A549 treated with Hydrocortisone at 1 μM for 4 hours (cell line): Measurements from ENCODE around the gene SNCB. TPM values are rescaled to one million over a fixed set of nuclear protein-coding genes. Genes with fewer than 3 reads are reported as not detected.

Experiments
- total RNA-seq: library from RNA; stranded (reverse); fragments of 200-300 nt; extraction: Qiagen RNA extraction; gene quantifications from 5 replicates; pipeline ENCODE4 v1.2.3, GENCODE V29; 2022

The SNCB gene
- 0.89 to 1.5 TPM (median 1.3 TPM) in 5 replicates for total RNA-seq

DNA sequence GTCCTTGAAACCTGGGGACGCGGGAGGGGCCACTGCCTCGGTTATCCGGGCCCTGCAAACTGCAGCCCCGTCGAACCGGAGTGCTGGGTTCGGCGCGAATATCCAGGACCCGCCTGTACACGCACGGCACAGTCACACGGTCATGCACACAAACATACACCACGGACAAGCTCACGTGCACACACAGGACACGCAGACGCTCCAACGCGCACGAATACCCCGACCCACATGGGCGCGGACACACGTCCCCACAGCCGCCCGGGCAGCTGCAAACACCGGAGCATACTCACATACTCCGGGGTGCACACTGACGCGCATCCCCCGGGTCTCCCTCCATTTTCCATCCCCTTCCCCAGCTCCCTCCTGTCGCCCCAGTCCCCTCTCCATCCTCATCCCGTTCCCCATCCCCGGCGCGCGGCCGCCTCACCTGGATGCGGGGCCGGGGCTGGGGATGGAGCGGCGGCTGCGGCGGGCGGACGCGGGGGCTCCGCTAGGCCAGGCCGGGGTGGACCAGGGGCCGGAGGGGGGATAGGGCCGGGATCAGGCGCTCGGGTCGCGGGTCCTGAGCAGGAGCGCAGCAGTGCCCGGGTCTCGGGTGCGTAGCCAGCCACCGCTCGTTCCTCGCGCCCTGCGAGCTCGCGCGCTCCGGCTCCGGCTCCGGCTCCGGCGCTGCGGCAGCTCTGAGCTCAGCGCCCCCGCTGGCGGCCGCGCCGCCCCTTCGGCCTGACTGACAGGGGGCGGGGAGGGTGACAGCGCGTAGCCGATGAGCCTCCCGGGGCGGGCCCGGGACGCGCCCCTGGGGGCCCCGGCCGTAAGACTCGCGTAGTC, at the start of gene SNCB, which contains the start of gene EIF4E1B:
Gene SNCB (minus strand): TSS at position 682 of the 828 bp plus-strand sequence. CDS start 880 bp downstream, outside the sequence.
Gene EIF4E1B (plus strand): TSS at position 823 of the 828 bp plus-strand sequence. CDS start 12,113 bp downstream, outside the sequence.

DNA sequence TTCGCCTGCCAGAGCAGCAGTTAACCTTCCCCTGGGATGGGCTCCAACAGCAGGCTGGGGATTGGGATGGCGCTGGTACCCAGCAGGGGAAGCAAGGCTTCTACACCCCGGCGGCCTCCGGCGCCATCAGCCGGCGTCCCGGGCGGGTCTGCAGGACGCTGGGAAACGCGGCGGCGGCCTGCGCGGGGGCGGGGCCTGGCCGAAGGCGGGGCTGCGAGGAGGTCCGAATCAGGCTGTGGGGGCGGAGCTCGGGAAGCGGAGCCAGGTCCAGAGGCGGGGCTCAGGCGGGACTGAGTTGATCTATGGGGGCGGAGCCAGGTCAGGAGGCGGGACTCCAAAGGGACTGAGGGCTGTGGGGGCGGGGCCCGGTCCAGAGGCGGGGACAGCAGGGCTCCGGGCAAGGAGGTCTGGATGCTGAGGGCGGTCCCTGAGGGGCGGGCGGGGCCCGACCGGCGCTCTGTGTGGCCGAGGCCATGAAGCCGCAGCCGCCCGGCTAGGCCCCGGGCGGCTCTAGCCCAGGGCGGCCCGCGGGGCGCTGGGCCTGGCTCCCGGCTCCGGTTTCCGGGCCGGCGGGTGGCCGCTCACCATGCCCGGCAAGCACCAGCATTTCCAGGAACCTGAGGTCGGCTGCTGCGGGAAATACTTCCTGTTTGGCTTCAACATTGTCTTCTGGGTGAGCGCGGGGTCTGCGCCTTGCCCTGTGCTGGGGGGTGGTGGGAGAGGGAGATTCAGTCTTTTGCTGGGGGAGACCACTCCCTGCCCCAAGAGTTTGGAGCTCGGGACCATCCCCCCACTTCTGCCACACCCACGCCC, 16.9 kb upstream of the SNCB start, which contains the start of gene TSPAN17:
Gene TSPAN17 (plus strand): TSS at position 455 of the 813 bp plus-strand sequence. CDS start 132 bp downstream, at position 587.

DNA sequence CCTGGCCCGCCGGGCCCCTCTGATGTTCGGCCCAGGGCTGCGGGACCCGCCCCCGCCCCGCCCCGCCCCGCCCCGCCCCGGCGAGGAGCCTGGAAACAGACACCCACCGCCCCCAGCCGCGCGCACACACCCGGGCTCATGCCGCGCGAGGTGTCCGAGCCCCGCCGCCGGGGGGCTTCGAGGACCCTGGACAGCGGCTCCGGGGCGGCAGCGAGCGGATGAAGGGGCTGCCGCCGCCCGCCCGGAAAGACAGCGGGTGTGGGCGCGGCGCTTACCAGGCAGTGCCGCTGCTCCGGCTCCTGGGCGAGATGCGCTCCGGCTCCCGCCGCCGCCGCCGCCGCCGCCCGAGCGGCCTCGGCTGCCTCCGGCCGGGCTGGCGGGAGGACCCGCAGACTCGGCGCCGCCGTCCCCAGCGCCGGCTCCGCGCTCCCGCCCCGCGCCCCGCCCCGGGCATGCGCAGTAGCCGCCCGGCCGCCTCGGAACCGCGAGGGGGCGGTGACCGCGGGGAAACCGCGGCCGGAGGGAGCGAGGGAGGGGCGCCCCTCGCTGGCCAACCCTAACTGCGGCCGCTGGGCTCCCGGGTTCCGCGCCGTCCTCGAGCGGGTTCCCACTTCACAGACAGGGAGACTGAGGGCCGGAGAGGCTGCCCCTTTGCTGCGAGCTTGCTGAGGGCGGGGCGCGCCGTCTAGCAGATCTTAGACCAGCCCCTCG, 20.5 kb downstream of the SNCB start, which contains the start of gene GPRIN1:
Gene GPRIN1 (minus strand): TSS at position 433 of the 711 bp plus-strand sequence. CDS start 10,322 bp downstream, outside the sequence.

Other genes with a start within 250 kb of the SNCB start
- 122 to 133 TPM (median 127 TPM) in 5 replicates for gene NOP16, start 241.9 kb downstream of the SNCB start, total RNA-seq
- 232 to 276 TPM (median 253 TPM) in 5 replicates for gene HIGD2A, start 241.8 kb downstream of the SNCB start, total RNA-seq
- gene CLTB, start 214.0 kb downstream of the SNCB start, total RNA-seq, result 101 to 162 TPM (median 153 TPM) in 5 replicates
- 45.4 to 58.4 TPM (median 46.0 TPM) in 5 replicates for gene FAF2, start 182.1 kb downstream of the SNCB start, total RNA-seq
- 29.9 to 37.2 TPM (median 32.5 TPM) in 5 replicates for gene RNF44, start 93.1 kb downstream of the SNCB start, total RNA-seq
- 0.10 to 0.17 TPM (median 0.12 TPM) in 4 of 5 replicates, not detected in the other for gene CDHR2, start 81.2 kb downstream of the SNCB start, total RNA-seq
- gene GPRIN1, start 20.4 kb downstream of the SNCB start, total RNA-seq, result 7.3 to 9.6 TPM (median 9.1 TPM) in 5 replicates
- not detected in 5 replicates for gene EIF4E1B, start 141 bp upstream of the SNCB start, total RNA-seq
- 59.0 to 64.5 TPM (median 61.5 TPM) in 5 replicates for gene TSPAN17, start 16.9 kb upstream of the SNCB start, total RNA-seq
- 0.39 to 0.78 TPM (median 0.55 TPM) in 5 replicates for gene UNC5A, start 180.0 kb upstream of the SNCB start, total RNA-seq